Pulmonary artery endothelial cell (primary cell): ENCODE data around the gene GKAP1. TPM values are rescaled to one million over a fixed set of nuclear protein-coding genes. Genes with fewer than 3 reads are reported as not detected.
"Not testable (repeated sequence)": the region's sequence is repeated elsewhere in the genome, so short reads cannot be mapped to it uniquely, and the experiment has no call there.

Source experiments
- DNase-seq: peaks from one replicate; pipeline ENCODE4 v3.0.0-alpha.2; 2011; ENCODE audit warnings: low read depth, low spot score
- total RNA-seq: library from RNA; depleted of rRNA; stranded (reverse); fragments of >200 nt; gene quantifications from 2 replicates; pipeline ENCODE4 v1.2.3, GENCODE V29; 2014

The GKAP1 gene
- 0.79 and 2.7 TPM in 2 replicates for total RNA-seq

DNA sequence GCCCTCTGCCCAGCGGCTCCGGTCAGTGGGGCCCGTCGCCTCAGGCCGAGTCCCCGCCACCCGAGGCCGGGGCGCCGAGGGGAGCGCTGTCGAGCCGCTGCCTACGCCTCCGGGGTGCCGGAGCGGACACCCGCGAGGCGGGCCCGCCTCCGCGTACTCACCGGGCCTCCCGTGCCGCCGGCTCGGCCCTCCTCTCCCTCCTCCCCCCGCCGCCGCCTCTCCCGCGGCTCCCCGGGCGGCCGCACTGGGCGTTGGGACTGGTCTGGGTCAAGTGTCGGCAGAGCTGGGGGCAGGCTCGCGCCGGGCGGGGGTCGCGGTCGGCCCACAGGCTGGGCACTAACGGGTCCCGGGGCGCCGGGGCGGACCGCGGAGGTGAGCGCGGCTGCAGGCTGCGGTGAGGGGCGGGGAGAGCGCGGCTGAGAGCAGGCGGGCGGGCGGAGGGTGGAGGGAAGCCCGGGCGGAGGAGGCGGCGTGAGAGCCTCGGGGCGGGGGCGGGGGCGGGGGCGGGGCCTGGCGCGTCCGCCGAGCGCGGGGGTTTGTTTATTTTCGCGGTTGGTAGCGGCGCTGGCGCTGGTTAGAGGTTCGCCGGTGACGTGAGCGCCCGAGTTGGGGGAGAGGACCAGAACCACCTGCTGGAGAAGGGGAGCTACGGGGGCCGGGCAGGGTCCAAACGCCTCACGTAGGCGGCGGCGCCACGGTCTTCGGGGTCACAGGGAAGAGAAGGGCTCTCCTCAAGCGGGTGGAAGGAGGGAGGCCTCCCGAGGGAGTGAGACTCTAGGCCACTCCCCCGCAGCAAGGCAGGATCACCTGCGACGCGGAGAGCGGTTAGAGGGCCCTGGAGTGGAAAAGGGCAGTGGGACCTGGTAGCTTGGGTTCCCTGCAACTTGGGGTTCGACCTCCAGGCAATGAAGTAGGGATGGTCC lies at the start of gene GKAP1:
GKAP1 (minus strand) TSS at position 414 of the 923 bp plus-strand sequence. CDS start 11,252 bp downstream, outside the sequence.
- DNase-seq = peak; percentile 2

DNA sequence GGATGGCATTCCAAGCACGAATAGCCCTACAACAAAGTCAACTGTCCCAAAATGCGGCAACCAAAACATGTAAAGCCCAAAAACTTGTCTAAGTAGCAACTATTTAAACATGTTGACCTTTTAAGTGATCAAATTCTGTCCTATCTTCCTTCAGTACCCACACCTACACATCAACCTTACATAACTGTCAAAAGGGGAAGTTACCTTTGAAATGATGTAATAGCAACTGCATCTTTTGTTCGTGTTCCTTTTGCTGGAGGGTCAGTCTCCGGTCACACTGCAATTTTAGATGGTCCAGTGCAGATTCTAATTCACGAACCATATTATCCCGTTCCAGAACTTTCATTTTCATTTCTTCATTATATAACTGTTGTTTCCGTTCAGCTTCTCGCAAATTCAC lies 32.3 kb upstream of the GKAP1 start:
- DNase-seq = not testable (repeated sequence)

DNA sequence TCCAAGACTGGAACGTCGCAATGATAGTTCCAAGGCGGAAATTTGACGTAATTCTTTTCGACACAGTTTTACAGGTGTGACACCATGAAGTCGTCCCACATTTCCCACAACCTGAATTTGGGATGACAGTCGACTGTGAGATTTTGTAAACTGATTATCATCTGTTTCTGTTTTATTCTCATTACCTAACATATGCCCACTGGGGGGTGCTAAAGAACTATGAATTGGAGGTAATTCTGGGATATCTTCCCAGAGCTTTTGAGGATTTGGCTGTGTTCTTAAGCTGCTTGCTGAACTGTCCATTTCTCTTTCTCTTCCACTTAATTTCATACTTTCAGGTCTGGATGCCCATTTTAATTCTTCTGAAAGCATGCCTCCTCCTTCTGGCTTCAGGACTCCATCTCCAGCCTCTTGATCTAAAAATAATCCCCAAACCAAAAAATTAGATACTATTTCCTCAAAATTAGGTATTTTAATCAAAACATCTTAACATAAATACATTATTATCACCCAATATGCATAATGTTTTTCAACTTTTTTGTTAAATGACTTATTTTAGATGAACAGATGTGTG lies 19.6 kb upstream of the GKAP1 start:
- DNase-seq = not testable (repeated sequence)

DNA sequence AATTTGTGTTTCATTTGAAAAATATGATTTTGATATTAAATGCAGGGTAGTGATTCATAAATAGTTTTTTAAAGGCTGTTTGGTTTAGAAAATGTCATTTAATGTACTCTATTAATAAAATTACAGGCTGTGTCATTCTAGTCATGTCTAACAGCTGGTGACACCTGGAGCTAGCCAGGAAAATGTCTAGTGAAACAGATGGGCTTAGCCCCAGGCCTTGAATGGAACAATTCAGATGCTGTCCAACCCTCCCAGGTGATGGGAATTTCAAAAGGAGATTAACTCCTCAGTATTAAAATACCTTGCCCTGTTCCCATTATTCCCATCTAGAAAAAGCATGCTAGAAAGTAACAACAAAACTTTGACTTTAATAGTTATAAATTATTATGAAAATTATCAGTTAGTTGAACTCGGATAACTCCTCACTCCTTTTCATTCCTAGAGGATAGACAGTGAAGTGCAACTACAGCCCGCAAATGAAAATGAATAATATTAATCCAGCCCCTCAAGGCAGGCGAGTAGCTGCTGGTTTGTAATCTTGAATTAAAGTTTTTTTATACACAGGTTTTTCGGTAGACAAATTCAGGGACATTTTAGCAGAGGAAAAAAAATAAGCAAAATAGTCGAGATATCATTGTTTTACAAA lies 13.0 kb upstream of the GKAP1 start:
- DNase-seq = not testable (repeated sequence)

DNA sequence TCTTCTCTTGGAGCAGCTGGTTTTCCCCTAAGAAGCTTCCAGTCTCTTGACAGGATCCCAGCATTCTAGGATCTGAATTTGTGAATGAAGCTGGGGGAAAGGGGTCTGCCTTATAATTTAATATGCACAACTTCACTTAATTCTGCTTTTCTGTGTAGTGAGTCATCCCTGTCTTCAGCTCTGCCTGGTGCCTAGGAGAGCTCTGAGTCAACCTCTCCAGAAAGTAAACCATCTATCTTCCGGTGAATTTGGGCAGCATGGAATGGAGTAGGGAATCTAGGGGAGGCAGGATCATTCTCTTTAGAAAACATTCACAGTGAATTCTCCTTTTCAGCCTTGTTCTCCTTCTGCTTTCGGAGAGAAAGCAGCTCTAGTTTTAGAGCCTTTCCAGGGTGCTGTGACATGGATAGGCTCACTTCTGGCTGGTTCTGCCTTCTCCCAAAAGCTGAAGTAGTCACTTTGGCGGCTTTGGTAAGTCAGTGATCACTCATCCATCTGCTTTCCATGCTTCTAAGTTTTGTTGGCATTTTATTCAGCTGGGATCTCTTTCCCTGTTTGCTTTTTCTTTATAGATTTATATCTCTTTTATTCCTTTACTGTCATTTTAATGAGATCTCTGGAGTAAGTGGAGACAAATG lies 7.5 kb upstream of the GKAP1 start:
- not testable (repeated sequence) for DNase-seq

DNA sequence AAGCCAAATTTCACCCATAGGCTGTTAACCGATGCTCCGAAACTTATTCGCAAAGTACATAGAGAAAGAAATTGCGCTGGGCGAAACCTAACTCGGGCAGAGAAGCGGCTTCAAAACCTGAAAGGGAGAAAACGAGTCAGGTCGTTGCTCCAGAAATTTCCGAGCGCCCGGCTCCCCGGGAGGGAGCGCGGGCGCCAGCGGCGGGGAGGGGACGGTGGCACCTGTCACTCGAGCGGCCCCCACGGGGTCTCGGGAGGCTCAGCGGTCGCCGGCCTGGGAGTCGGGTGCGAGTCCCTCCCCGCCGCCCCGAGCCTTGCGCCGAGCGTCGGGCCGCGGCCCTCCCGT lies 586 bp downstream of the GKAP1 start:
- DNase-seq = not testable (repeated sequence)

DNA sequence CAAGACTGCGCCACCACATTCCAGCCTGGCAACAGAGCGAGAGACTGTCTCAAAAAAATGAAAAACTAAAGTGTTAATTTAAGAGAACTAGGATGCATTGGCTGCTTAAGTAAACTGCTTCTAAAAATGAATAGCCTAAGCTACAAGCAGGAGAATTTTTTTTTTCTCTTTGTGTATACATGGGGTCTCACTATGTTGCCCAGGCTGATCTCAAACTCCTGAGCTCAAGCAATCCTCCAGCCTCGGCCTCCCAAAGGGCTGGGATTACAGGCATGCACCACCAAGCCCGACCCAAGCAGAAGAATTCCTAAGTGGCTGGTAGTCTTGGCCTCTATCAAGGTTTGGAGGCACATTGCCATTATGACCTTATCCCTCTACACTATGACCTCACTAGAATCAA lies 2.4 kb downstream of the GKAP1 start:
- not testable (repeated sequence) for DNase-seq

DNA sequence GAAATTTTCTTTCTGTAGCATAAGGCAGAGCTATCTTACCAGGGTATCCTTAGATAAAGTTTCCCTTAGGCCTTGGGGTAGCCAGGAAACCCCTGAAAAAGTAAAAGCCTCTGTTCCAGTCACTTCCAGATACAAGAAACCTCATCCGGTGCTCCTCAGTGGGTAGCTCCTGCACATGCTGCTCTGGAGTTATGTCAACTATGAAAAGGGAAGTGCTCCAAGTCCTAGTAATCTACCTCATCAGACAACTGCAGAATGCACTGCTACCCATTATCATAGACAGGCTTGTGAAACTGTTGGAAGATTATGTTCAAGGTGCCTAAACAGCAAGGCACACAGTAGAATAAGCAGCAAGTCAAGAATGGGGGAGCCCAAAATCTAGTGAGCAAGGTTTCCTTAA lies 8.4 kb downstream of the GKAP1 start:
- DNase-seq = not testable (repeated sequence)

DNA sequence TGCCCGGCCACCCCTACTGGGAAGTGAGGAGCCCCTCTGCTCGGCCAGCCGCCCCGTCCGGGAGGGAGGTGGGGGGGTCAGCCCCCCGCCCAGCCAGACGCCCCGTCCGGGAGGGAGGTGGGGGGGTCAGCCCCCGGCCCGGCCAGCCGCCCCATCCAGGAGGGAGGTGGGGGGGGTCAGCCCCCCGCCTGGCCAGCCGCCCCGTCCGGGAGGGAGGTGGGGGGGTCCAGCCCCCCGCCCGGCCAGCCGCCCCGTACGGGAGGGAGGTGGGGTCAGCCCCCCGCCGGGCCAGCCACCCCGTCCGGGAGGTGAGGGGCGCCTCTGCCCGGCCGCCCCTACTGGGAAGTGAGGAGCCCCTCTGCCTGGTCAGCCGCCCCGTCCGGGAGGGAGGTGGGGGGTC lies 13.1 kb downstream of the GKAP1 start:
- DNase-seq = not testable (repeated sequence)

DNA sequence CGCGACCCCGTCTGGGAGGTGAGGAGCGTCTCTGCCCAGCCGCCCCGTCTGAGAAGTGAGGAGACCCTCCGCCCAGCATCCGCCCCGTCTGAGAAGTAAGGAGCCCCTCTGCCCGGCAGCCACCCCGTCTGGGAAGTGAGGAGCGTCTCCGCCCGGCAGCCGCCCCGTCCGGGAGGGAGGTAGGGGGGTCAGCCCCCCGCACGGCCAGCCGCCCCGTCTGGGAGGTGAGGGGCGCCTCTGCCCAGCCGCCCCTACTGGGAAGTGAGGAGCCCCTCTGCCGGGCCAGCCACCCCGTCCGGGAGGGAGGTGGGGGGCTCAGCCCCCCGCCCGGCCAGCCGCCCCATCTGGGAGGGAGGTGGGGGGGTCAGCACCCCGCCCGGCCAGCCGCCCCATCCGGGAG lies 13.6 kb downstream of the GKAP1 start:
- not testable (repeated sequence) for DNase-seq

DNA sequence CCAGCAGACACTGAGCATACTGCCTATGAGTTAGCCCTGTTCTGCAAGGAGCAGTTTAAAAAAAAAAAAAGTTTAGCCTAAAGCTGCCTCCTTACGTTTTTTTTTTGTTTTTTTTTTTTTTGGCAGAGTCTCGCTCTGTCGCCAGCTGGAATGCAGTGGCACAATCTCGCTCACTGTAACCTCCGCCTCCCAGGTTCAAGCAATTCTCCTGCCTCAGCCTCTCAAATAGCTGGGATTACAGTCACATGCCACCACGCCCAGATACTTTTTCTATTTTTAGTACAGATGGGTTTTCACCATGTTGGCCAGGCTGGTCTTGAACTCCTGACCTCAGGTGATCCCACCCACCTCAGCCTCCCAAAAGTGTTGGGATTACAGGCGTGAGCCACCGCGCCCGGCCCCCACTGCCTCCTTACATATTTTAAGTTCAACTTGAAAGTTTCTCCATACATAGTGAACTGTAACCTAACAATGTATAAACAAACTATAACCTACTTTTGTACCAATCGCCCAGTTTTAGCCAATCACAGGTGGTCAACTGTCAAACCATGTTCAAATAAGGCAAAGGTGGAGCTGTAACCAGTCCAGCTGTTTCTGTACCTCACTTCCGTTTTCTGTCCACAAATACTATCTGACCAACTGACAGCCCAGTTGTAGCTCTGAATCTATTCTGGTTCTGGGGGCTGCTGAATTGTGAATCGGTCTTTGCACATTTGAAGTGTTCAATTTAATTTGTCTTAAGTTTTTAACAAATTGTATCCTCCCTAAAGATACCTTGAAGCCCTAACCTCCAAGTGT lies 17.1 kb downstream of the GKAP1 start:
- no peak for DNase-seq

DNA sequence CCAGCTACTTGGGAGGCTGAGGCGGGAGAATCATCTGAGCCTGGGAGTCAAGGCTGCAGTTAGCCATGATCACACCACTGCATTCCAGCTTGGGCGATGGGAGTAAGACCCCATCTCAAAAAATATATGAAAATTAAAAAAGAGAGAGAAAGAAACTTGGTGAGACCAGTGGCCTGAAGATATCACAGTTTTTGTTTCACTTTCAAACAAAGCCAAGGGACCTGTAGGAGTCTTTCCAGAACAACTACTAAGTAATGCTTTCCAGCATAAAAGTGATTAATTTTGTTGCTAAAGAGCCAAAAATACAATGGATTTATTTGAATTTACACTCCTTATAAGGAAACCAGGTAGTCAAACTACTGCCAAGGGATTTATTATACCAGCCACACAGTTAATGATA lies 23.5 kb downstream of the GKAP1 start:
- DNase-seq = no peak

DNA sequence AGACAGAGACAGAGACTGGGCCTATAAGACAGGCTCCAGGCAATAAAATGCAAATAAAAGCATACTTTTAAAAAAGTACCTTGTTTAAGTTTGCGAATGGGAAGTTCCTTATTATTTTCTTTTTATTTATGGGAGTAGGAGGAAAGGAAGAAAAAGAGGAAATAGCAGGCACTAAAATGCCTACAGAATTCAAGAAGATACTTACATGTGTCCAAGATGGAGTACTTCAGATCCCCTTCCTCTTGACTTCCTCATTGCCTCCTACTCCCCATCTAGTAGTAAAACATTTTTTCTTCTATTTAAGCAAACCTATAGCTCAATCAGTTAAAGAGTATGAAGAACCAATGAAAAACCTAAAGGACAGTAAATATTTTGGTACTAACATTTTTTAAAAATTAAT lies 24.8 kb downstream of the GKAP1 start:
- DNase-seq = no peak

DNA sequence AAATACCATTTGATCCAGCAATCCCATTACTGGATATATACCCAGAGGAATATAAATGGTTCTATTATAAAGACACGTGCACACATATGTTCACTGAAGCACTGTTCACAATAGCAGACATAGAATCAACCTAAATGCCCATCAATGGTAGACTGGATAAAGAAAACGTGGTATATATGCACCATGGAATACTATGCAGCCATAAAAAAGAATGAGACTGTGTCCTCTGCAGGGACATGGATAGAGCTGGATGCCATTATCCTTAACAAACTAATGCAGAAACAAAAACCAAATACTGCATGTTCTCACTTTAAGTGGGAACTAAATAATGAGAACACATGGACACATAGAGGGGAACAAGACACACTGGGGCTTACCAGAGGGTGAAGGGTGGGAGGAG lies 39.4 kb downstream of the GKAP1 start:
- DNase-seq = no peak

DNA sequence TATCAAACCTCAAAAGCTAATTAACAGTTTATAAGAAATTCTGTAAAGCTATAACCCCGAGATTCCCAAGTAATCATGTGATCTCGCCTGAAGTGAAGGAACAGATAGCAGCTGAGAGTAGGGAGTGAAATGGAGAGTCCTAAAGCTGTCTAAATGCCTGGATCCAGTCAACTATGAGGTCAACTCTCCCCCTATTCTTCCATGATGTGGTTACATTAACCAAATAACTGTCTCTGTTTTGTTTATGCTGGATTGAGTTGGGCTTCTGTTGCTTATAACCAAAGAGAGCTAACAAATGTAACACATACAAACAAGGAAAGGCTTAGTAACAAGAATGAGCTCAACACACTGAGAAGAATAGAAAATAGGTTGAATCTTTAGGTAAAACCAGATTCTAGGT lies 41.6 kb downstream of the GKAP1 start:
- no peak for DNase-seq

DNA sequence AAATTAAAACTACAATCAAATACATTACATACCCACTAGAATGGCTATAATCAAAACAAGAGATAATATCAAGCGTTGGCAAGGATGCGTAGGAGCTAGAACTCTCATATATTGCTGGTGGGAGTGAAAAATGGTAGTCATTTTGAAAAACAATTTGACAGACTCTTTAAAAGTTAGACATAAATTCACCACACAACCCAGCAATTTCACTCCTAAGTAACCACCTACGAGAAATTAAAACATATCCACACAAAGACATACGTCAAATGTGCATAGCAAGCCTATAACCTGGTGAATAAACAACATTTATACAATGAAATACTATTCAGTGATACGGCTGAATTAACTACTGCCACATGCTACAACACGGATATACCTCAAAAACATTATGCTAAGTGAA lies 44.7 kb downstream of the GKAP1 start:
- DNase-seq = no peak

DNA sequence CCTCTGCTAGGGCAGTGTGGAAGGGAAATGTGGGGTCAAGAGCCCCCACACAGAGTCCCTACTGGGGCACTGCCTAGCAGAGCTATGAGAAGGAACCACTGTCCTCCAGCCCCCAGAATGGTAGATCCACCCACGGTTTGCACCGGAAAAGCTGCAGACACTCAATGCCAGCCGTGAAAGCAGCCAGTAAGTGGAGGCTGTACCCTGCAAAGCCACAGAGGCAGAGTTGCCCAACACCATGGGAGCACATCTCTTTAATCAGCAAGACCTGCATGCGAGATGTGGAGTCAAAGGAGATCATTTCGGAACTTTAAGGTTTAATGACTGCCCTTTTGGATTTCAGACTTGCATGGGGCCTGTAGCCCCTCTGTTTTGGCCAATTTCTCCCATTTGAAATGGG lies 52.2 kb downstream of the GKAP1 start:
- DNase-seq = no peak

DNA sequence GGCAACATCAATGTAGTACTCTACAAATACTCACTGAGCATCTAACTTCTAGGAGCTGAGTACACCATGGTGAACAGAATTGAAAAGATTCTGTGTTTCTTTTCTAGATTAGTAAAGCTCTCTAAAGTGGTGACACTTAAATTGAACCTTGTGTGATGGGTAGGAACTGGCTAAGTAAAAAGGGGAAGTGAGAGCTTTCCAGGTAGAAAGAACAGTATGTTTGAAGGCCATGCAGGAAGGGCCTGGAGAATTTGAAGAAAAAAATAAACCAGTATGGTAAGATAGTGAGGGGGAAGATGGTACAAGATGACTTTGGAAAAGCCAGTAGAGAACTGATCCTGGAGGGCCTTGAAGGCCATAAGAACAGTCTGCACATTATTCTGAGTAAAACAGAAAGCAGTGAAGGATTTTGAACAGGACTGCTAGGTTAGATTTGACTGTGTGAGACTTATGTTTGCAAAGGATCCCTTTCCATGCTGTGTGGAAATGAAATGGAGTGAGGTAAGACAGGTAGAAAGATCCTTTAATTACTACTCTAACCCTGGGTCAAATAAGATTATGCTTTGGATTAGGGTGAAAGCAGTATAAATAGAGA lies 63.1 kb downstream of the GKAP1 start:
- no peak for DNase-seq

DNA sequence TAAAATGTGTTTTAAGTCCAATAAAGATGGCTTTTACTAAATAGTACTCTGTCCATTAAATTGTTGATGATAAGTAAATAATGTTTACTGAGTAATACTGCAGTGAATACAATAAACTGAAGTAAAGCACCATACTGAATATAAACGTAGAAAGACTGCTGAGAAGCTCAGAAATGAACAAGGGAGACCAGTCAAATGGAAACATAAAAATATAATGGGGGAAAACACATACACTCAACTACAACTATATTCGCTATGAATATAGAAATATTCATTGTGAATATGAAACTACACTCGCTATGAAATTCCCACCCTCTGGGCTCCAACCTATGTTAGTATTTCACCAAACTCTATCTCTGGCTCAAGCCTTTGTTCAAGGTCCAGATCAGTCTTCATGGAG lies 67.9 kb downstream of the GKAP1 start:
- no peak for DNase-seq

DNA sequence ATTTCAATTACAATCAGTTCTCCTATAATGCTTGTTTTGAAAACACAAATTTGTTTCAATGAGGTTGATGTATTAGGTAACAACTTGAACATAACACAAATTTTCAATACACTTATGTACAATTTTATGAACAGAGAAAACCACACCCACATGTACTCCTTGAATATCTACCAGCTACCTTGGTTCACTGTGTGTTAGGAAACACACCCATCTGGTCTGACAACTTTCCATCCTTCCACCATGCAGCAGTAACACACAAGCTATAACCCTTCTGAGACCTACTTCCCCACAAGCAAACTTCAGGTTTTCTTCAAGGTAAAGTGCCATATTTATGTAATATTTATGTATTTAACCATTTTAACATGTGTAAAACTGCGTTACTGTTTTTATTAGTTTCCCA lies 73.4 kb downstream of the GKAP1 start:
- DNase-seq = no peak

DNA sequence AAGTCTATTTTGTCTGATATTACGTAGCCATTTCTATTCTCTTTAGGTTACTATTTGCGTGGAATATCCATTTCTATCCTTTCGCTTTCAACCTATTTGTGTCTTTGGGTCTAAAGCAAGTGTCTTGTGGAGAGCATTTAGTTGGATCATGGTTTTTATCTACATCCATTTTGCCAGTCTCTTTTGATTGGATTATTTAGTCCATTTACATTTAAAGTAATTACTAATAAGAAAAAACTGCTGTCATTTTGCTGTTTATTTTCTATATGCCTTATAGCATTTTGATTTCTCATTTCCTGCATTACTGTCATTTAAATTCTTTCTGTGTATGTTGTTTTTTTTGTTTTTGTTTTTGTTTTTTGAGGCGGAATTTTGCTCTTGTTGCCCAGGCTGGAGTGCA lies 83.8 kb downstream of the GKAP1 start:
- DNase-seq = no peak
